Measurements from ENCODE around the gene RAB36.

The RAB36 gene, protein sequence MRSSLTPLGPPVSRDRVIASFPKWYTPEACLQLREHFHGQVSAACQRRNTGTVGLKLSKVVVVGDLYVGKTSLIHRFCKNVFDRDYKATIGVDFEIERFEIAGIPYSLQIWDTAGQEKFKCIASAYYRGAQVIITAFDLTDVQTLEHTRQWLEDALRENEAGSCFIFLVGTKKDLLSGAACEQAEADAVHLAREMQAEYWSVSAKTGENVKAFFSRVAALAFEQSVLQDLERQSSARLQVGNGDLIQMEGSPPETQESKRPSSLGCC

DNA sequence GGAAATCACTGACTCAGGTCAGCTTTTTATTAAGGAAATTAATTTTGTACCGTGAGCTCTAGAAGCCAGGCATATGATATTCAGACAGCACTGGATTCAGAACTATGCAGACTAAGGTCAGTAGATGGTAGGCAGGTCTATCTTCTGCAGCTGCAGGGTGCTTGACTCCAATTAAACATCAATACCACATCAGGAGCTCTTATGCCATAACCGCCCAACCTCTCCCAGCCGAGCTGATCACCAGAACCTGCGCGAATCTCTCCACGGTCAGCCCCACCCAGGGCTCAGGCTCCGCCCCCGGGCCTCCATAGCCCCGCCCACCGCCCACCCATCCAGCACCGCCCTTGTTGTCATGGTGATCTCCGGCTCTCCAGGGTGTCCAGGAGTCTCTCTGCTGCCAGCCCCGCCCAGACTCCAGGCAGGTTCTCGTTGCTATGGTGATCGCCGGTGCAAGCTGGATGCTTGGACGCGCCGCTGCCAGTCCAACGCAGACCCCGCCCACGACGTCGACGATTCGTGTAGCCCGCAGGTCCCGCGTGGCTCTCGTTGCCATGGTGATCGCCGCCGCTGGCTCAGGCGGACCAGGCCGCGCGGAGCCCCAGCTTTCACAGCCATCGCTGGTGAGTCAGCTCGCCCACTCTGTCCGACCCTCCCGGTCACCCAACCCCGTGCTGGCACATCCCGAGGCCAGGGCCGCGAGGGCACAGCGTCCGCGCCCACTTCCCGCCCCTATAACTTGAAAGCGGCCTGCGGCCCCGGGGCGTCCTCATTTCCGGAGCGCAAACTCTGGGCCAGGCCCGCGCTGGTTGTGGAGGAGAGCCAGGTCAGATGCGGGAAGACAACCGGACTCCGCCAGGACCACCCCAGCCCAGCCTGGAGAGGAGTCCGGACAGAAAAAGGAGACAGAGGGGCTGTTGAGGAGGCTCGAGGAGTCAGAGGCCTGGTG, at the start of gene RAB36:
Gene RAB36, plus strand, starts transcription at position 546 of the 946 bp plus-strand sequence. CDS start 1,140 bp downstream, outside the sequence.
- in situ Hi-C loops (cut with HindIII; ENCODE audit: low sequenced_read_pairs) = no loop called here

GRCh38 chr22:23095733-23096342, 49.4 kb upstream of the RAB36 start:
- in situ Hi-C loops (cut with HindIII; ENCODE audit: low sequenced_read_pairs) = no loop called here

GRCh38 chr22:23097412-23098229, 47.7 kb upstream of the RAB36 start:
- in situ Hi-C loops (cut with HindIII; ENCODE audit: low sequenced_read_pairs) = no loop called here

DNA sequence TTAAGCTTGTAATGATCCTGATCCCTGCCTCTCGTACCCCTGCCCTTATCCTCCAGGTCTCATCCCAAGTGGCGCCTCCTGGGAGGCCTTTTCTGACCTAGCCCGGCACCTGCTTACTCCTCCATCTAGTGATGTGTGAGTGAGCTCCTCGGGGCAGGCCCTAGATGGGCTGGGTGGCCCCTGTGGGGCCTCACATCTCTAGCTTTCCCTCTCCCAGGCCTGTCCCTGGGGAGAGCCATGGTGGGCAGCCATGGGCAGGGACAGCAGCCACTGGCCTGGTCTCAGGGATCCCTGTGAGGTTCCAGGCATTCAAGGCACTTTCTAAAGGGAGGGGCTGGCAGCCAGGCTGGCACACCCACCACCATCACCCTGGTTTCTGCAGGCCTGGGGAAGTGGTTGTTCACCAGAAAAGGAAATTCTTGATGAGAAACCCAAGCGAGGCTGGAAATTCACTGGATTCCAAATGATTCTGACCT, 47.0 kb upstream of the RAB36 start:
- in situ Hi-C loops (cut with HindIII; ENCODE audit: low sequenced_read_pairs) = no loop called here

DNA sequence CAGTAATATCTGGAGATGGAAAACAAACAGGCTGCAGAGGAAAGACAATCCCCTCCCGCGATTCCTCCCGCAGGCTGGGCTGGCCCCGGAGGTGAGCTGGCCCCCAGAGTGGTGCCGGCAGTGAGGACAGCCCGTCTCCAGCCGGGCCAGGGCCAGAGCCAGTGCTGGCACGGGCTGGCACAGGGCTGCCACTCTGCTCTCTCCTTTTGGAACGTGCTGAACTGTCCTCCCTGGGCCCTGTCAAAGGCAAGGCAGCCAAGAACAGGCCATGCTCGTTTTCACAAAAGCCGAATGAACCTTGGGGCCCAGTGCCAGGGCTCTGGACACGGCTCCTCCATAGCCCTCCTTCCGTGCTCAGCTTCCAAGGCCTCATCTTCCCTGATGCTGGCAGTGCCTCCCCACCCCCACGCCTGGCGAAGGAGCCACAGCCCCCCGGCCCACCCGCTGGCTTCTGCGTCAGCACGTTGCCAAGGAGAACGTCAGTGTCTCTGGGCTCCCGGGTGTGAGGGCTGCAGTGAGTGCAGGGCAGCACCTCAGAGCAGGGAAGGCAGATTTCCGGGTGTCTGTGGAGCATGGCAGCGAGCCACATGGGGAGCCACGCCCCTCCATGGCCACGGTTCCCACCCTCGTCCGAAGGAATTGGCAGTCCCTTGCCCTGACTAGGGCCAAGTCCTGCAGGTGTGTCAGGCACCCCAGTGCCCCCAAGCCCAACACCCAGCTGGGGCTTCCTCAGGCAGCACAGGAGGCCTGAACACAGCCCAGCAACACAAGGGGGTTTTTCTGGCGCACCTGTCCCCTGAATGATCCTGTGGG, 46.4 kb upstream of the RAB36 start:
- in situ Hi-C loops (cut with HindIII; ENCODE audit: low sequenced_read_pairs) = no loop called here

GRCh38 chr22:23099531-23099804, 45.8 kb upstream of the RAB36 start:
- in situ Hi-C loops (cut with HindIII; ENCODE audit: low sequenced_read_pairs) = no loop called here

DNA sequence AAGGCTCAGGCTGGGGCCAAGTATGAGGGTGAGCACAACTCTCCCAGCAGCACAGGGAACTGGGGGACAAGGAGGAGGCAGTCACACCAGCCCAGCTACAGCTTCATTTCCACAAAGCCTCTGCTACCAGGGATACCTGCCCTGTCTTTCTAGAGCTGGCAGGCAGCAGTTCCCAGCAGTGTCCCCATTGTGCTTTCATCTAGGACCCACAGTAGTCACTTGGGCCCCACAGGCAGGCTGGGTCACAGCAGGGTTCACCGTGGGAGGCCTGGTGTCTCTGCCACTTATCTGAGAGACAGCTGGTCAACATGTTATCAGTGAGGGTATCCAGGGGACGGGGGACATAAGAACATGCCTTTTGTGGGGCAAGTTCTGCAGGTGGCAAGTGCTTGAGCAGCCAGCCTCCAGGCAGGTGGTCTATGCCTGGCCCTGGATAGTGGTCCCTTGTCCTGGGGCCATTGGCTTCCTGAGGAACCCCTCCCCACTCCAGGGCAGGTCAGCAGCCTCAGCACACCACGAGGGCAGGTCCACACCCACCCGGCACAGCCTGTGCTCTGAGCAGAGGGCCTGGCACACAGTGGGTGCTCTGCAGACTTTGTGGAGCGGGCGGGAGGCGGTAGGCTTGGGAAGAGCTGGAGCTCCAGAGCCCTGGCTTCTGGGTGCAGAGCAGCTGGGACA, 45.0 kb upstream of the RAB36 start:
- in situ Hi-C loops (cut with HindIII; ENCODE audit: low sequenced_read_pairs) = loop anchor here (25.0 kb wide), 1 partner anchor 113 kb away; no protein-coding TSS in a partner anchor

GRCh38 chr22:23101524-23101923, 43.8 kb upstream of the RAB36 start:
- in situ Hi-C loops (cut with HindIII; ENCODE audit: low sequenced_read_pairs) = loop anchor here (25.0 kb wide), 1 partner anchor 114 kb away; no protein-coding TSS in a partner anchor

- in situ Hi-C loops (cut with HindIII; ENCODE audit: low sequenced_read_pairs) = loop anchor here (25.0 kb wide), 1 partner anchor 115 kb away; no protein-coding TSS in a partner anchor
Measured at GRCh38 chr22:23102002-23102655, 43.1 kb upstream of the RAB36 start.

- in situ Hi-C loops (cut with HindIII; ENCODE audit: low sequenced_read_pairs) = loop anchor here (25.0 kb wide), 1 partner anchor 115 kb away; no protein-coding TSS in a partner anchor
Measured at GRCh38 chr22:23102776-23103175, 42.5 kb upstream of the RAB36 start.

DNA sequence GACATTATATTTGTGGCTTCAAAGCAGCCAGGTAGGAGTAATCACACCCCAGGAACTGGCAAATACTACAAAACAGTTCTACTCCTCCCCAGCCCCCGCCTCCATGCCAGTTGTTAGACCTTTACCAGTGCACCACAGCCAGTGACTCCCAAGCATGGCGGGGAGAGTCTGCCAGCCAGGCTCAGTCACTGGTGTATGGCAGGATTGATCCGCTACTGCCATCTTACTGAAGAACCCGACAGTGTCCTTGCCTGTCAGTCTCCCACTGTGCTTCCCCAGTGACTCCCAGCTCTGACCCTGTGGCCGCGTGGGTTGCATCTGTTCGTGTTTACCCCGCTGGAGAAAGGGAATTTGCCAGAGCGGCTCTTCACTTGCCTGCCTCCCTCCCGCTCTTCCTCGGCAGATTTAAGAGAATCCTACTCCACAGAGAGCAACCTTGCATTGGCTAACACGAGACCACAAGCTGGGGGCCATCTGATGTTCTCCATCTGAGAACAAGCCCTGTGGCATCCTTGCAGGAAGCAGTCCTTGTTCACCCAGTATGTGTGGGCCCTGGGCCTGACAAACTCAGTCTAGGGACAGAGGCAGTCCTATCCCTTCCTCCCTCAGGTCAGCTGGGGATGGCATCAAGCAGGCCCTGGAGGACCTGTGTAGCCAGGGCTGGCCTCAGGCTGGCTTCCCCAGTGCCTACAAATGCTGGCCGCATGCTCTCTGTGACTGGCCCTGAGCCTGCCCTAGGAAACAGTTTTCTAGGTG, 41.9 kb upstream of the RAB36 start:
- in situ Hi-C loops (cut with HindIII; ENCODE audit: low sequenced_read_pairs) = loop anchor here (25.0 kb wide), 1 partner anchor 116 kb away; no protein-coding TSS in a partner anchor

DNA sequence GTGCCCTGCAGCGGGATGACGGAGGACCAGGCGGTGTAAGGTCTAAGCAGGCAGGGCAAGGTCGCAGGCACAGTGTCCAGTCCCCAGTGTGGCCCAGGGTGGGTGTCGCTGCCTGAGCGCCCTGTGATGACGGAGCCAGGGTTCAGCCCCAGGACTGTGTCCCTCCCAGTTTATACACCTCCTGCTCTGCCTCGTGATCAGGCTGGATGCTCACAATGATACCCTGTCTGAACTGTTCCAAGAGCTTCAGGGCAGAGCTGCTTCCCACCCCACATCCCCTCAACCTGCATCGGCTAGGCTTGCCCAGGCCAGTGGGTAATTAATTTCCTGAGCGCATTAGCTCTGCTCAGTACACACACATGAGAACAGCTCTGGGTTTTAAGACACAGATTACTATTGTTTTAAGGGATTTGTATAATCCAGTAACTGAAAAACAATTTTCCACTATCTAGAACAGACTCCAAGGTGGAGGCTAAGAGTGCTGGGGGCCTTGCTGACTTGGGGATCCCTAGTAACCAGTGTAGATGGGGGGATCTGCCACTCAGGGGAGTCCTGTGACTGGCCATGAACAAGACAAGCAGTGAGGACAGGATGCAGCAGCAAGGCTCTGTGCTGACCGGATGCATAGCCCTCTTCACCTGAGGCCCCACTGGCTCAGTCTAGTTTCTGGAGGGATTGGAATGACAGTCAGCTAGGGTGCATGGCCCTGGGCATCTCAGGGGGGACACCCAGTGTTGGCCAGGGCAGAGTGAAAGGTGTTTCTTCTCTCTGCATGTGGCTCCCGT, 40.9 kb upstream of the RAB36 start:
- in situ Hi-C loops (cut with HindIII; ENCODE audit: low sequenced_read_pairs) = loop anchor here (25.0 kb wide), 1 partner anchor 117 kb away; no protein-coding TSS in a partner anchor

GRCh38 chr22:23105304-23105703, 40.0 kb upstream of the RAB36 start:
- in situ Hi-C loops (cut with HindIII; ENCODE audit: low sequenced_read_pairs) = loop anchor here (25.0 kb wide), 1 partner anchor 118 kb away; no protein-coding TSS in a partner anchor

DNA sequence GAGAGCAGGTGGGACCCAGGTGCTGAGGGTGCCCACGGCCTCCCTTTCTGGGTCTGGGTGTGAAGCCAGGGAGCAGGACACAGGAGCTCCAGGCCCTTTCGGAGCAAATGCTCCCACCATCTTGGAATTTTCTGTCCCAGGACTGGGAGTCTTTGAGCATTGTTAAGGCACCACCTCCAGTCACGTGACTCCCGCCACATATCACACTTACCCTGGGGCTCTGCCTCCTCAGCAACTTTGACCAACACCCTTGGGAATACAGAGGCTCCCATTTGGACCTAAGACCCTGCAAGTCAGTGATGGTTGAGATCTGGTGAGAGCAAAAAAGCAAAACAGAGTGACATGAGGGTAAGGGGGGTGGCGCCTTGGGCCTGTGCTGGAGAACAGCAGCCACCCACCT, 39.4 kb upstream of the RAB36 start:
- in situ Hi-C loops (cut with HindIII; ENCODE audit: low sequenced_read_pairs) = loop anchor here (25.0 kb wide), 1 partner anchor 119 kb away; no protein-coding TSS in a partner anchor

- in situ Hi-C loops (cut with HindIII; ENCODE audit: low sequenced_read_pairs) = loop anchor here (25.0 kb wide), 1 partner anchor 119 kb away; no protein-coding TSS in a partner anchor
Measured at GRCh38 chr22:23106344-23106743, 38.9 kb upstream of the RAB36 start.

DNA sequence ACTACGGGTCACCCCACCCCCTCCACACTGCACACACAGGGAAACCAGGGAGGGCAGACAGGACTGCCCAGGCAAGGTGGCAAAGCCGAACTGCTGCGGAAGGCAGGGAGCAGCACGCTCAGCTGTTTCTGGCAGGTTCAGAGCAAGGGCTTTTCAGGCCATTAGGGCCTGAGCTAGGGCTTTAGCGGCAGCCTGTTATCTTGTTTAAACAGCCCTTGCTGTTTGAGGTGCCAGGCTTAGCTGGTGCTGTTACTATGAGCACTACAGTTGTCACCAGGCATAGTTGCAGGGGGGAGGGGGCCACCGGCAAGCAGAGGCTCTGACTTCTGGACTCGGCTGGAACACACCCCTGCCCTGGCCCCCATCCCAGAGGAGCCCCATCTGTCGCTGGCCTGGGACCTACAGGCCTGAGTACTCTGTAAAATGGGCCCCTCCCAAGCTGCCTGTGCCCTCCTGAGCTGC, 38.3 kb upstream of the RAB36 start:
- in situ Hi-C loops (cut with HindIII; ENCODE audit: low sequenced_read_pairs) = loop anchor here (25.0 kb wide), 1 partner anchor 120 kb away; no protein-coding TSS in a partner anchor

Measured in DLD1 (cell line).